Kidney tubule cell (primary cell): ENCODE results near the gene PIK3R5.
"Not testable (repeated sequence)": the region's sequence is repeated elsewhere in the genome, so short reads cannot be mapped to it uniquely, and the experiment has no call there.

Source experiments
- DNase-seq: peaks from one replicate; pipeline ENCODE4 v3.0.0-alpha.2; 2018; ENCODE audit warnings: low spot score

Gene PIK3R5

GRCh38 chr17:8984225-8984624 is 18.7 kb upstream of the PIK3R5 start:
- not testable (repeated sequence) for DNase-seq

GRCh38 chr17:8981443-8981842 is 15.9 kb upstream of the PIK3R5 start:
- DNase-seq = no peak

- no peak for DNase-seq
Measured at GRCh38 chr17:8979715-8980114, 14.2 kb upstream of the PIK3R5 start.

DNA sequence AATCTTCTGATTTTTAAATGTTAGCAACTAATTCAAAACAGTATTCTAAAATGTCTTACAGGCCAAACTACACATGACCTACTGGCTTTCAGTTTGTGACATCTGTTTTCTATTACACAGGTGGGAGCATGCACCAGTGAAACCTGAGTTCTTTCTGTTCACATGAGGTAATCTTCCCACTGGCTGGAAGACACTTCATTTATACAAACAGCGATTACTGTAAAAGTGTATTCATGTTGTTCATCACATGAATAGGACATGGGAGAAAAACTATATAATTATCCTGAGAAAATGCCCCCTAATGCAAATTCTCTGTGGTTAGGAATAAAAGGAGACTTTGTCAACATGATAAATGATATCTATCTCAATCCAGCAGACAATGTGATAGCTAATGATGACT is 11.1 kb upstream of the PIK3R5 start:
- no peak for DNase-seq

GRCh38 chr17:8975091-8975725 is 9.7 kb upstream of the PIK3R5 start:
- no peak for DNase-seq

GRCh38 chr17:8969901-8970300 is 4.4 kb upstream of the PIK3R5 start:
- DNase-seq = no peak

DNA sequence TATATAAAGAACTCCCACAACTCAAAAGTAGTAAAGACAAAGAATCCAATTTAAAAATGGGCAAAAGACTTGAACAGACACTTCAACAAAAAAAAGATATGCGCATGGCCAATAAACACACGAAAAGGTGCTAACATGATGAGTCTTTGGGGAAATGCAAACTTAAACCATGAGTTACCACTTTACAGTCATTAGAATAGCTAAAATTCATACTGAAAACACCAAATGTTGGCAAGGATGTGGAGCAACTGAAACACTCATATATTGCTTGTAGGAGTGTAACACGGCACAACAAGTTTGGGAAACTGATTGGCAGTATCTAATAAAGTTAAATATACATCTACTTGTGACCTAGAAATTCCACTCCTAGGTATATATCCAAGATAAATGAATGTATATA is 3.0 kb upstream of the PIK3R5 start:
- DNase-seq = no peak

GRCh38 chr17:8967861-8968260 is 2.4 kb upstream of the PIK3R5 start:
- DNase-seq = no peak

DNA sequence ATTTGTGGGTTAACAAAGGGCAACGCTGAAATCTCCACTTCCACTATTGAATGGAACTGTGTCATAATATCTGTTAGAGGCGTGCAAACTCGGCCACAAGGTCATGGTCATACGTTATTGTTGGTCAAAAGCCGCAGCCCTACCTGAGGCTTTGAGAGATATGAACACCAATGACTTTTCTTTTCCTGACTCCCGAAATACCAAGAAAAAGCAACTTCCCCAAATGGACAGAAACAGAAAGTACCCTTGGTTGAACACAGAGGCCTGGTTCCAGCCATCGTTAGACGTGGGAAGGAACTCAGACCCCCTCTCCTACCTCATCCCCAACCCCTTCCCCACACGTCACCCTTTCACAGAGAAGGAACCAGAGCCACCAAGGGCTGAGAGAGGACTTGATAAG is 1.4 kb upstream of the PIK3R5 start:
- no peak for DNase-seq

GRCh38 chr17:8964801-8965393 is 610 bp downstream of the PIK3R5 start:
- no peak for DNase-seq

DNA sequence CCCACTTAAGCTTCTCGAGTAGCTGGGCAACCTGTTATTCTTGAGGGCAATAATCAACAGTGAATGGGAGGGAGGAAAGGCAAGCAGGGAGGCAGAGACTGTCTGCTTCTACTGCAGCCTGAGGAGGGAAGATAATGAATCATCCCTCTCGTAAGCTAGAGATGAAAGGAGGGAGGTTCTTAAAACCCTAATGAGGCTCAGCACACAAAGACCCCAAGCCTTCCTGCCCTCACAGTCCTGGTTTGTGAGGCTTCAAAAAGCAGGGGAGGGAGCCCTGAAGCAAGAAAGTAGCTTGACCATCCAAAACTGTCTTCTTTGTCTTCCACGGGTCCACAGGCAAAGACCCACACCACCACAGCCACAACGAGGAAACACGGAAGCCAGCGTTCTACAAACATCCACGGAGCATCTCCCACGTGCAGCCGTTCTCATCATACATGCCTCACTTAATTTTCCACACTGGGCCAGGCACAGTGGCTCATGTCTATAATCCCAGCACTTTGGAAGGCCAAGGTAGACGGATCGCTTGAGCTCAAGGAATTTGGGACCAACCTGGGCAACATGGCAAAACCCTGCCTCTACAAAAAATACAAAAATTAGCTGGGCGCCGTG is 1.8 kb downstream of the PIK3R5 start:
- no peak for DNase-seq

GRCh38 chr17:8963014-8963413 is 2.5 kb downstream of the PIK3R5 start:
- DNase-seq = no peak

- DNase-seq = no peak
Measured at GRCh38 chr17:8961829-8962228, 3.7 kb downstream of the PIK3R5 start.

GRCh38 chr17:8960325-8961140 is 5.0 kb downstream of the PIK3R5 start:
- no peak for DNase-seq

- no peak for DNase-seq
Measured at GRCh38 chr17:8959312-8959918, 6.1 kb downstream of the PIK3R5 start.

DNA sequence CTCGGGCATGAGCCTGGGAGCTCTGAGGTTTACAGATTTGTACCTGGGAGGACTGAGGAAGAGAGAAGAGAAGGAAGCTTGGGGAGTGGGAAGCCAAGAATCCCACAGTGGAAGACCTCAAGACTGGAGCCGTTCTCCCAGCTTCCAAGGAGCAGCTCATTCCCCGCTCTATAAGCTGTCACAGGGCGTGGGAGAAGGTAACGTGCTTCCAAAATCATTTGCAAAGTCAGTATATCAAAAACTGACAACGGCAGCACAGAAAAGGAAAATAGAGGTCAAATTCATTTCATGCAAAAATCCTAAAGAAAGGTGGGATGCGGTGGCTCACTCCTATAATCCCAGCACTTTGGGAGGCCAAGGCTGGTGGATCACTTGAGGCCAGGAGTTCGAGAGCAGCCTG is 7.8 kb downstream of the PIK3R5 start:
- DNase-seq = no peak

DNA sequence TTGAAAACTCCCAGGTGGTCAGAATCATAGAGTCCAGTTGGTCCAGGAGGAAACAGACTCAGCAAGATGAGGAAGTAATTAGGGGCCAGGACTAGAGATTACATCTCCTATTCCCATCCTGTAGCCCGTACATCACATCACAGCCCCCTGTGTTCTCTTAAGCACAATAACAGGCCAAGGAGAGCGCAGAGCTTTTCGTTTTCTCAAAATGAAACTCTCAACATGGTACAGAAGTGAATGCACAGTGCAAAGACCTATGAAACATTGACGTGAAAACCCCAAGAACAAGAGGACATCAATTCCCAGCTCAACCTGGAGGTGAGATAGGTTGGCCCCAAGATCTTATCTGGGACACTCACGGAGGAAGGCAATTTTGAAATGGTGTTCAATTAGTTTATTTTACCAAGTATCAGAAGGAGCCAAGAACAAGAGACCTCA is 9.0 kb downstream of the PIK3R5 start:
- DNase-seq = no peak

GRCh38 chr17:8955021-8955959 is 10.2 kb downstream of the PIK3R5 start:
- no peak for DNase-seq

DNA sequence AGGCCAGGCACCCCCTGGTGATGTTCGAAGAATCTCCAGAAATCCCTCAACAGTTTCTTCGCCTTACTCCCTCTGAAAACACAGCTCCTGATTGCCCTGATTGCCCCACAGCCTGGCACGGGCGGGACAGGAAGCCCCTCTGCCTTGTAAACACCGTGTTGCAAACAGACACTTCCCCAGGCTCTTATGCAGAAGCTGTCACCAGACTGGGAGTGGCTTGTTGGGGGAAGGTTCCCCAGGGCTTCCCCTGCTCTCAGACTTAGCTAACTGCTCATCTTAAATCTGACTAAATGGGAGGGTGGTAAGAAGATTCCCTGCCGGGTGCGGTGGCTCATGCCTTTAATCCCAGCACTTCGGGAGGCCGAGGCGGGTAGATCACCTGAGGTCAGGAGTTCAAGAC is 11.2 kb downstream of the PIK3R5 start:
- DNase-seq = no peak

DNA sequence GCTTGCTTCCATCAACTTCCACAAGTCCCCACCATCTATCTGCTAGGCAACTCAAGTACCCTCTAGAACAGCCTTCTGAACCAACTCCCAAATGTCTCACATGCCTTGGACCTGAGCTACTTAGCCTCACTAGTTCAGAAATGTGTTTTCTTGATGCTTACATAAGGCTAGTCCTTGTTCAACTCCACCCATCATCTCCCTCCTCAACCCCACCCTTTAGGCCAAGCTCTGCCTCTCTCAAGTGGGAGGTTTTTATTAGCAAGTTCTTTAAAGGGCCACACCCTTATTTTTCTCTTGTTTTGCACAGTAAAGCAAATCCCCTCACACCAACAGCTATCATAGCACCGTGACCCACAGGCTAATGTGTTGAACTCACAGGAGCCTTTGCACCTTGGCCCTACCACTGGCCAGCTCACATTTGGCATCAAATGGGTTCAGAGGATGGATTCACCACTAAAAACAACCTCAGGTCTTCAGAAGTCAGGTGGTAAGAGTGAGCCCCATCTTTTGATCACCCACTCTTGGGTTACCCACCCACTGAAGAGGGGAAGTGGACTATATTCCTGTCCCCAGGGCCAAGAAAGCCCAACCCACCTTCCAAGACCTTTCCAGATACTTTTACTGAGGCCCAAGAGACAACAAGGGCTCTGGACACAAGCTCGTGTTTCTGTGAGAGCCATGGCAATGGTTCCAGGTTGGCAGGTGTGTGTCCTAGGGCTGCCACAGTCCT is 12.2 kb downstream of the PIK3R5 start:
- no peak for DNase-seq

GRCh38 chr17:8952191-8952590 is 13.3 kb downstream of the PIK3R5 start:
- no peak for DNase-seq
